ENCODE results near the gene POMC.
"Not testable (repeated sequence)": the region's sequence is repeated elsewhere in the genome, so short reads cannot be mapped to it uniquely, and the experiment has no call there.

The POMC gene

DNA sequence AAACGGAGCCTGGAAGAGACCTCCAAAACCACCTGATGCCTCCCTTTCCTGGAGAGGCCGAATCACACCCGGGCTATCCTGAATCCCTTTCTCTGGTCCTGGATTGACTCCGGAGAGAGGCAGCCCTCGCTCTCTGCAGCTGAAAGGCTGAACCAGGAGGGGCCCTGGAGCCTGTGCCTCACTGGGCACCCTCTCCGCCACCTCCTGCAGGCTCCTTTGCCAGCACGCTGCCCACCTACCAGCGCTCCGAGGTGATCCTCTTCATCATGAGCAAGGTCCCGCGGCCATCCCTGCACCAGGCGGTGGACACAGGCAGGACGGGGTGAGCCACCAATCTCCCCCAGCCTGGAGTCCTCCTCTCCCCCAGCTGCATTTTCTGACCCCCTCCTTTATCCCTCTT lies 35.7 kb downstream of the POMC start:
- no peak for DNase-seq

DNA sequence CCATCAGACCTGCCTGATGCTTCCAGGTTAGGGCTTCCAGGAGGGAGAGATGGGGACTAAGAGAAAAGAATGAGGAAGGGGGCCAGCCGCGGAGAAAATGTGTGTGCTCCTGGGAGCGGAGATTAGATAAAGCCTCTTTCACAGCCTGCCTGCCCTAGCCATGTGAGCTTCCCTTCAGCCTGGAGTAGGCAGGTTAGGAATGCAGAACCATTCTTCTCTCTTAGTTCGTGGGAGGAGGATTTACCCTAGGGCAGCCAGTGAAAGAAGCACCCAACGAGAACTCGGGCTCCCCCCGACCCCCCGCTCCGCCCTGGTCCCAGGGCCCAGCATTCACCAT lies 36.1 kb downstream of the POMC start:
- DNase-seq, result no peak

GRCh38 chr2:25131567-25132298 lies 36.6 kb downstream of the POMC start:
- no peak for DNase-seq

GRCh38 chr2:25131253-25131566 lies 37.2 kb downstream of the POMC start:
- DNase-seq, result no peak

- no peak for DNase-seq
Measured at GRCh38 chr2:25129901-25130520, 38.4 kb downstream of the POMC start.

GRCh38 chr2:25127646-25128045 lies 40.7 kb downstream of the POMC start:
- peak in 9 of 56 donors; percentile 4 to 31 (median 15) for DNase-seq

- DNase-seq, result not testable (repeated sequence)
Measured at GRCh38 chr2:25127071-25127470, 41.3 kb downstream of the POMC start.

DNA sequence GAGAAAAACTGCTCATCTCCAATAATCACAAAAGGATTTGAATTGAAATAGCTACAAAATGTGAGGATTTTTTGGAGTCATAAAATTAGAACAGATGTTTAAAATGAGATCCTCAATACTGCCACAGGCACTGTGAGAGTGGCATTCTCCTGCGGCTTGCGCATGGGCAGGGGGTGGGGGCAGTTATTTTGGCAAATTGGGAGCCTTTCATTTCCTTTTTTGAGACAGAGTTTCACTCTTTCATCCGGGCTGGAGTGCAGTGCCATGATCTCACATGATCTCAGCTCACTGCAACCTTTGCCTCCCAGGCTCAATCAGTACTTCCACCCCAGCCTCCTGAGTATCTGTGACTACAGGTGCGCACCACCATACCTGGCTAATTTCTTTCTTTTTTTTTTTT lies 42.4 kb downstream of the POMC start:
- peak in 2 of 56 donors; percentile 14 to 20 for DNase-seq

DNA sequence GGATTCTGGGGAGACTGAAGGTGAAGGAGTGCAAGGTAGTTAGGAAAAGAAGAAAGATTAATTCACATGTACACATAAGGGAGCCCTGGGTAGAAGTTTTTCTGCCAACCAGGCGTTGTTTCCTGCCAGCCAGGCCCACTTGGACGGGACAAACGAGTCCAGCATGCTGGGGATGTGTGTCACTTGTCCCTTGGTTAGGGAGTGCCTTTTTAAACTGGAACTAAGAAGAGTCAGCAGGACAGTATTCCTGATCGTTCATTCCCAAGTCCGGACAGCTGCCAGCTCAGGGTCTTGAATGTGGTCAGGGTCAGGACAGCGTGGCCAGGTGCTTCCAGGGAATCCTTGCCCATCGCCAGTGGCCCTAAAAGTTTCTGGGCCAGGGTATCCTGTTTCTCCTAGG lies 43.2 kb downstream of the POMC start:
- DNase-seq, result no peak

DNA sequence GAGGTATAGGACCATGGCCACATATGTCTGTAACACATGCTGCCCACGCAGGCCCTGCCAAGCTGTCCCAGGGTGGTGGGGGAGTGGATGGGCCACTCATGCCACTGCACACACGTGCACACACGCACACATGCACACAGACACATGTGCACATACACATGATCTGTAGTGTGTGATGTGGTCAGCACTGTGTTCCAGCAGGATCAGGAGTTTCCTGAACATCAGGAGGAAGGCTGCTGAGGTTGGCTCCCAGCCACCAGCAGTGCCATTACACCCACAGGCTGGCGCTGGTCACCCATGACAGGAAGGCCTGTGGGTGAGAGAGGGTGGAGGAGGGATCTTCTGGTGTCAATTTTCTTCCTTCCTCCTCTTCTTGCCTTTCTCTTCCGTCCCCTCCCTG lies 44.7 kb downstream of the POMC start:
- no peak for DNase-seq

DNA sequence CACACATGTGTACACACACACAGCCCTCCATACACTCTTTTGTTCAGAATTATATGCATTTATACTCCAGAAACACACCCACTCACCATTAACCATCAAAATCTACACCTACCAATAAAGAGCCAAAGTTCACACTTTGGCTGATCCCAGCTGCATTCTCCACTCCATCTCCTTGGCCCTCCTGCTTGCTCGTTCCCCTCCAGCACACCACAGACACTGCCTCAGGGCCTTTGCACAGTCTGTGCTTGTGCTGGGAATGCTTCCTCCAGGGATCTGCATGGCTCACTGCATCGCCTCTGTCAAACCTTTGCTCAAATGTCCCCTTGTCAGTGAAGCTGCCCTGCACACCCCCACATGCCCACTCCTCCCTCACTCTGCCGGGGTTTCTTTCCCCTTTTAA lies 46.0 kb downstream of the POMC start:
- no peak for DNase-seq

- DNase-seq, result no peak
Measured at GRCh38 chr2:25119263-25119662, 49.1 kb downstream of the POMC start.

DNA sequence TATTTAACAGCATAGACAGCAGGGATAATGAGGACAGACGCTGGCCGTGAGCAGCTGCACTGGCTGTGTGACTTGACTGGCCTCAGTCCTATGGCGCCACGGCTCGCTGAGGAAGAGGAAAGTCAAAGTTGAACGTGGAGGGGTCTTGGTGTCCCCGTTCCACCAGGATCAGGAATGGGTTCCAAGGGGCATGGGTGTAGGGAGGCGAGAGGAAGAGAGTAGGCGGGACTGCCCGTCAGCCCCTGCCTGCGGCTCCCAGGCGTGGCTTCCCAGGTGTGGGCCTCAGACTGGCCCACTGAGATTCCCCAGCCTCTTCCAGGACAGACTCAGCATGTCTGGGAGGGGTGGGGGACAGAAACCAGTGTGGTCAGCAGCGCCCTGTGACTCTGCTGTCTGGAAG lies 51.4 kb downstream of the POMC start:
- no peak for DNase-seq

DNA sequence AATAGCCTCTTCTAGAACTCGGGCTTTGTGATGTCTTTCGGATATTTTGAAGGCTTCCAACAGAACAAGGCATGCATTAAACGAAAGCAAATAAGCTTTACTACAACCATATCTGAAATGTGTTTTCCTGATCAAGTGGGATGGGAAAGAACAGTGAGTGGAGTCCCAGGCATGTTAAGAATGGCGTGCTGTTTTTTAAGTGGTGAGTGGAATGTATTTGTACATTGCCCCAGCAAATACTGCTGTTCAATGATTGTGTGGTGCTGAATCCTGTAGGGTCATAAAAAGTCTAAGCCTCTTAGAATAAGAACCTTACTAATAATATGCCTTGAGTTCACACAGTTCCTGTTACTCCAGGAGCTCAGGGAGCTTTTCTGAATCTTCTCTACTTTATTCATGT lies 52.5 kb downstream of the POMC start:
- DNase-seq, result no peak

- no peak for DNase-seq
Measured at GRCh38 chr2:25115249-25115883, 53.0 kb downstream of the POMC start.

DNA sequence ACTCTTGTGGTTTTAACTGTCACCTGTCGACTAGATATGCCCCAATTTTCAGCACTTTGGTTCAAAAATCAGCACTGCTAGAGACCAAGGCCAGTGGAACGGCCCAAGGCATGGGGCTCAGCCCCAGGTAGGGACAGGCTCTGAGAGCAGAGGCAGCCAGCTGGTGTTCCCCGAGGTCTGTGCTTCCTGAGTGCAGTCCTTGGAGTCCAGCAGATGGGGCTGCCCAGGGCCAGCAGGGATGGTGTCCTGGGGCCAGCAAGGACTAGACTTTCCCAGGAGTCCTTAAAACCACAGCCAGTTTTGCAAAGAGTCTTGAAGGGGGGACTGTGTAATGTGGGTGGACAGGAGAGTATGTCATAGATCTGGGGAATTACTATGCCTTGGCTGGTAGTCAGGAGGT lies 56.3 kb downstream of the POMC start:
- DNase-seq, result no peak
